ENCODE data around the gene ABLIM2.

ABLIM2 gene

DNA sequence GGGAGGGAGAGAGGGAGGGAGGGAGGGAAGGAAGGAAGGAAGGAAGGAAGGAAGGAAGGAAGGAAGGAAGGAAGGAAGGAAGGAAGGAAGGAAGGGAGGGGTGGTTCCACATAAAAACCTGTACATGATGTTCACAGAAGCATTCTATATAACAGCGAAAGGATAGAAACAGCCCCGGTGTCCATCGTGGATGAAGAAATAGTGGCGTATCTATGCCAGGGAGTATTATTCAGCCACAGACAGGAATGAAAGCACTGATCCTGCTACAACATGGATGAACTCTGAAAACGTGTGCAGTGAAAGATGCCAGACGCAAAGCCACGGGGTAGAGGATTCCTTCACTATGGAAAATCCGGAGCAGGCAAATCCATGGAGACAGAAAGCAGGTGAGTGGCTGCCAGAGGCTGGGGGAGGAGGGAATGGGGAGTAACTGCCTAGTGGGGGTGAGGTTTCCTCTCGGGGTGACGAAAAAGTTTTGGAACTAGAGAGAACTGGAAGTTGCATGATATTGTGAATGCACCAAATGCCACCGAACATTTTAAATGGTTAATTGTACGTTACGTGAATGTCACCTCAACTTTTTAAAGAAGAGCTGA lies 92.2 kb downstream of the ABLIM2 start:
- no peak for DNase-seq

DNA sequence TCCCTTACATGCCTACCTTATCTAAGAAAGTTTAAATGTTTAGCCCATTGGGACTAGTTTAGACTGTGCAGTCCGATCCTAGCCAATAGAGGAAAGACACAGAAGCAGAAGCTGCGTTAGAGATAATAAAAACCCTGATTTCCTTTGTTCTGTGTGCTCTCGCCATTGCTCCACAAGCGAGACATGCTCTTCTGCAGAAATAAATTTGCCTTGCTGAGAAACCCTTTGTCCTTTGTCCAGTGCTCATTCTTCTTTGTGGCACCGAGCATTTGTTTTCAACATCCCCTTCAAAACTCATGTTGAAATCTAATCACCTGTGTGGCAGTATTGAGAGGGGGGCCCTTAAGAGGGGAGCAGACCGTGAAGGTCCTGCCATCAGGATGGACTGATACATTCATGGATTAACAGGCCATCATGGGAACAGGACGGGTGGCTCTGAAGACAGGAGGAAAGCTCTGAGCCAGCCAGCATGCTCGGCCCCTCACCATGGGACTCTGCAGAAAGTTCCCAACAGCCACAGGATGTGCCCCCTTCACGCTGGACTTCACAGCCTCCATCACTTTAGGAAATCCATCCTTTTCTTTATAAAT lies 94.5 kb downstream of the ABLIM2 start:
- DNase-seq: no peak

DNA sequence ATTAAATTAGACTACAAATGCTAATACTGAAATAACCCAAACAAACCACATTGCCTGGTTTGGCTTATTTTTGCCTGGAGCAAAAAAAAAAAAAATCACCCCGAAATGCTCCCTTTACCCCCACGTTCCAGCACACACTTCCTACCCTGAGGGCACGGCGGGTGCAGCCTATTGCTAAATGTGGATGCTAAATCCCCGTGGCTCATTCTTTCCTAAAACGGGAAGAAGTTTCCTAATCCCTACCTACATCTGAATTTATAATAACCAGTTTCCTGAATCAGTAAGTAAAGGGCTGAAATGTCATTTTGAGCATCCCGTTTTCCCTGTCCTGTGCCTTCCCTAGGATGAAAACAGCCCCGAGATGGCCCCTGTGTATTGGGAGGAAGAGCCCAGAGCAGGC lies 97.0 kb downstream of the ABLIM2 start:
- DNase-seq: no peak

GRCh38 chr4:8061145-8061544 lies 97.5 kb downstream of the ABLIM2 start:
- DNase-seq: no peak

- no peak for DNase-seq
Measured at GRCh38 chr4:8060632-8061031, 98.0 kb downstream of the ABLIM2 start.

DNA sequence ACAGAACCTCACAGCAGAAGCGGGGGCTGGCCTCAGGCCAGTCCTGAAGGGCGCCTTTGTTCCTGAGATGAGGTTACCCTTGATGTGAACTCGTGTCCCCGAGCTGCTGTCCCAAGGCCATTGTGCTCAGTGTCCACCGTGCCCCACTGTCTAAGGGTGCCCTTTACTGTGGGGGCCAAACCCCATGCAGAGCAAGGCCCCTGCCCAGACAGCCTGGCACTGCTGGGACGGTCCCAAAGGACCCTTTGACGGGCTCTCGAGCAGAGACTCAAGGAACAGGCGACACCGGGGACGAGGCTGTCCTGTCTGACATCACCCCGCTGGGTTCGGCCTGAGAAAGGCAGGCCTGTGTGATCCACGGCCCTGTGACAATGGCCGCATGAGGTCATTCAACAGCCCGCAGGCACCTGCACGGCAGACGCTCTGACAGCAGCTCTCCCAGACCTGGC lies 100.6 kb downstream of the ABLIM2 start:
- no peak for DNase-seq

DNA sequence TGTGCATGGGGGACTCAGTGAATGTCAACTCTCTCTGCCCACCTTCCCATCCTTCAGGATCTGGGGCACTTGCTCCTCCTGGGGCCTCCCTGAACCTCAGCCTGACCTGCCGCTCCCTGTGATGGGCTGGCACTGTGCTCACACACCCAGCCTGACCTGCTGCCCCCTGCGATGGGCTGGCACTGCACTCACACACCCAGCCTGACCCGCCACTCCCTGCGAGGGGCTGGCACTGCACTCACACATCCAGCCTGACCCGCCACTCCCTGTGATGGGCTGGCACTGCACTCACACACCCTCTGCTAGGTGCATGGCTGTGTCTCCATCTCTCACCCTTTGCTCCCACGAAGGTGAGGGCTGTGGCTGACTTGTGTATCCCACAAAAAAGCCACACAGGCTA lies 103.4 kb downstream of the ABLIM2 start:
- no peak for DNase-seq

GRCh38 chr4:8053688-8054449 lies 104.7 kb downstream of the ABLIM2 start:
- DNase-seq: no peak

- no peak for DNase-seq
Measured at GRCh38 chr4:8052160-8052691, 106.4 kb downstream of the ABLIM2 start.

GRCh38 chr4:8051644-8052043 lies 107.0 kb downstream of the ABLIM2 start:
- DNase-seq: no peak

- DNase-seq: no peak
Measured at GRCh38 chr4:8050555-8051206, 107.9 kb downstream of the ABLIM2 start.

- DNase-seq: no peak
Measured at GRCh38 chr4:8050180-8050554, 108.4 kb downstream of the ABLIM2 start.

DNA sequence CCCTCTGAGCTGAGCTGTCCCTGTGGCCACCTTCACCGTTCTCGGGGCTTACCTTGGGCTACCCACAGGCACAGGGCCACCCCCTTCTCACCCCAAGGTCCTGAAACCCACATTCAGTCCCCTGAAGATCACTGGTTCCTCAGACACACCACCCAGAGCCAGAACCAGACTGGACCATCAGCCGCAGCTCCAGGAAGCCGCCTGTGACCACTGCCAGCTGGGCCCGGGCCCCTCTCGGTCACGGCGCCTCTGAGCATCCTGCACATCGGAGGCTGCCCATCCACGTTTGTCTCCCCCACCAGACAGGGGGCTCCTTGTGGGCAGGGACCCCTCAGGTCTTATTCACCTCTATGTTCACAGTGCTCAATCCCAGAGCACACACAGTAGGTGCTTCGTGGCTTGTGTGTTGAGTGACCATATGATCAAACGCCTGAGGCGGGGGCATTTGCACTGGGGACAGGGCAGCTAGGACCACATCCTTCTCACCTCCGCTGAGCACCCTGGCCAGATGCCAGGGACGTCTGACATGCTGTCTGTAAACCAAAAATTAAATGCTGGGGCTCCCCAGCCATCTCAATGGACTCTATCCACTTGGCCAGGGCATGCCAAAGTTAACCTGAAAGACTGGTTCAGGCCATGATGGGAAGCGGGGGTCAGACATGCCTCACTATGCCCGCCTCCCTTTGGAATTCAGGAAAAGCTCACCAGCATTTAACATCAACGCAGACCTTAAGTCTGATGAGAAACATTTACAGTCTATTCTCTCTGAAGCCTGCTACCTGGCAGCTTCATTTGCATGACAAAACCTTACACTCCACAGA lies 109.5 kb downstream of the ABLIM2 start:
- no peak for DNase-seq

DNA sequence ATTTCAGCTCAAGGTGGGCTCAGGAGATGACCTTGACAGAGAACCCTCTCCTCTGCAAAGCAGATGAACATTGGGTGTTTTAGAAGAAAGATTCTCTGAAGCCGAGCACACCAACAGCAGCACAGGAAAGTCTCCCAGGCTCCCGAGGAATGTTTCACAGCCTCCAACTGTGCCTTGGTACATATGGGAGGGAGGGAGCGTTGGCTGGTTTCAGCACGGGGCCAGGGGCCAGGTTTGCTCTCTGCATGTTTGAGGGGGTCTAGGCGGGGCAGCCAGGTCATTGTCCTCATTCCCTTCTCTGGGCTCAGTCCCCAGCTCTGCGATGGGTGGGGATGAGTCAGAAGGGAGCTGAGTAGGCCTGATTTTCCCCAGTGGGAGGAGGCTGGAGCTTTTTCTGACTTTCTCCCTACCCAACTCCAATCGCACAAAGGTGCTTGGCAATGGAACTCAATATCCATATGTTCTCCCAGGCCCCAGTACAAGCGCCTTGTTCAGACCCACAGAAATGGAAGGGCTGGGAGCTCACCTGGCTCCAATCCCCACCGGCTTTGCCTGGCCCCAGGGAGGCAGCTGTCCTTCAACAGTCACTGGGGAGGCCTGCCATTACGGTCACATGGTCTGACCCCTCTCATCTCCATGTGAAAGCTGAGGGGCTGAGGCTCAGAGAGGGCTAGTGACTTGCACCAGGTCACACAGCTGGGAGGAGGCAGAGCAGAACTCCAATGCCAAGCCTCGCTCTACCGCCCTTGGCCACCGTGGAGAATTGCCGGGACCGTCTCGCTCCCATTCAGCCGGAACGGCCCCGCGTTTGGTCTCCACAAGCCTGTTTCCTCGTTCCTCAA lies 110.6 kb downstream of the ABLIM2 start:
- no peak for DNase-seq

DNA sequence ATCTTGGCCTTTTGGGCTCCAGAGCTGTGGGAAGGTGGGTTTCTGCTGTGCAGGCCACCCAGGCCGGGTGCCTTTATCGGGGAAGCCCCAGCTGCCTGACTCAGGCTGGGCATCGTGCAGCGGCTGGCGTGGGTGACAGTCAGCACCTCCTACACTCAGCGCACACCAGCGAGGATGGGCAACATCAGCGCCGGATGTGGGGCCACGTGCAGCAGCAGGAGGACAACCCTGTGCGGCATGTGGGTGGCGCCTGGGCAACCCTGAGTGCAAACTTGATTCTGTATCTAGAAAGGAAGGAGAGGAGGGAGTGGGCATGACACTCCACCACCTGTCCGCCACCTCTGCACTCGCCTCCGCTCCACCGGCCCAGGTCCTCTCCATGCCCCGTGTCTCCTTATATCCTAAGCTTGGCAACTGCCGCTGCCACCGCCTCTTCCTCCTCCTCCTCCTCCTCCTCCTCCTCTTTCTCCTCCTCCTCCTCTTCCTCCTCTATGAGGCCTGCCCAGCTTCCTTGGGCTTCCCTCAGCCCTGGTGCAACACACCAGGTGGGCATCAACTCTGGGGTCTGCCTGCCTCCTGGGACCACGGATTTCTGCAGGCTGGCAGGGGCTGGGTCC lies 111.6 kb downstream of the ABLIM2 start:
- peak; percentile 5 for DNase-seq

- DNase-seq: no peak
Measured at GRCh38 chr4:8045909-8046308, 112.7 kb downstream of the ABLIM2 start.

DNA sequence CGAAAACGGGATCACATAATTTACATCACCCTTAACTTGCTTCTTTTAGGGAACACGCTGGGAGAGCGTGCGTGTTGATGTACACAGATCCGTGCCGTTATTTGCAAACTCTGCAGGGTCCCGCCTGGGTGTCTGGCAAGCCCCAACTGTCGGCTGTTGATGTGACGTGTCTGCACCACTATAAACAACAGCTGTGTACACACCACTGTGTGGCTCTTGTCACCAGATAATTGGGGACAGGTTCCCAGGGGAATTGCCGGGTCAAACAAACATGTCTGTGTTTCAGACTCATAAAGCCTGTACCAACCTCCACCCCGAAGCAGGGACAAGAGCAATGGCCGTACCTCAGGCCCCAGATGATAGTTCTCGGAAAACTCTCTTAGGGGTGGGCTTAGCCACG lies 113.9 kb downstream of the ABLIM2 start:
- no peak for DNase-seq

DNA sequence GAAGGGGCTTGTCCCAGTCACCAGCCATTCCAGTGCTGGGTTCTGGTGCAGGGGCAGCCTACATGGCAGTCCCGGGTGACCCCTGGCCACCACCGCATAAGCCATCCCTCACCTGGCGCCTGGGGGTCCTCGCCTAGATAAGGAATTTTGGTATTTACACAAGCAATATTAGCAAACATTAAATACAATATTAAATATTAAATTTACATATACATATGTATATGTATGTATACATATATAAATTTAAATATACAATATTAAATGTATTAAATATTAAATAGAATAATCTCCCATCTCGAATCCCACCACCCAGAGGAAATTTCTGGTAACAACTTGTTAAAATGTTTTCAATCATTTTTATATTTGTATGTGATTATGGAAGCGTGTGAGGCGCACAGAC lies 114.4 kb downstream of the ABLIM2 start:
- DNase-seq: no peak

- DNase-seq: no peak
Measured at GRCh38 chr4:8043596-8043995, 115.0 kb downstream of the ABLIM2 start.

- no peak for DNase-seq
Measured at GRCh38 chr4:8041868-8042267, 116.7 kb downstream of the ABLIM2 start.

GRCh38 chr4:8041172-8041571 lies 117.4 kb downstream of the ABLIM2 start:
- DNase-seq: no peak

Measured in effector CD4-positive, alpha-beta T cell (primary cell).